OCI-LY1 (cell line): Measurements from ENCODE around the gene OASL.
"Not testable (repeated sequence)": the region's sequence is repeated elsewhere in the genome, so short reads cannot be mapped to it uniquely, and the experiment has no call there.

Experiments used
- H2AFZ ChIP-seq: fragments of 200-600 bp; sonication (generic), shearing (Covaris generic); 2 replicates; pipeline ENCODE4 v1.6.0; 2014; ENCODE audit warnings: antibody characterized with exemption, mild to moderate bottlenecking, low read length
- H3F3A ChIP-seq: fragments of 200-600 bp; sonication (generic), shearing (Covaris generic); 2 replicates; pipeline ENCODE4 v1.6.0; 2014; ENCODE audit warnings: mild to moderate bottlenecking, antibody characterized with exemption, low read length, moderate library complexity; ENCODE audit not compliant: insufficient read depth
- H3K27ac ChIP-seq: fragments of 200-600 bp; sonication (generic); 2 replicates; pipeline ENCODE4 v1.5.1; 2014; ENCODE audit warnings: low read length, mixed run types, mild to moderate bottlenecking, low read depth; ENCODE audit not compliant: poor library complexity, severe bottlenecking
- H3K27me3 ChIP-seq: fragments of 200-600 bp; sonication (generic); 2 replicates; pipeline ENCODE4 v1.6.0; 2014; ENCODE audit warnings: antibody characterized with exemption, mild to moderate bottlenecking, low read length, moderate library complexity; ENCODE audit not compliant: insufficient read depth
- H3K36me3 ChIP-seq: fragments of 200-600 bp; sonication (generic); 2 replicates; pipeline ENCODE4 v1.6.1; 2014; ENCODE audit warnings: mild to moderate bottlenecking, antibody characterized with exemption, low read length, moderate library complexity, mixed read lengths; ENCODE audit not compliant: insufficient read depth
- H3K4me1 ChIP-seq: fragments of 200-600 bp; sonication (generic); 2 replicates; pipeline ENCODE4 v1.5.1; 2014; ENCODE audit warnings: mild to moderate bottlenecking, low read length, moderate library complexity; ENCODE audit not compliant: insufficient read depth, severe bottlenecking
- H3K4me2 ChIP-seq: fragments of 200-600 bp; sonication (generic), shearing (Covaris generic); 2 replicates; pipeline ENCODE4 v1.6.1; 2014; ENCODE audit warnings: low read length
- H3K4me3 ChIP-seq: fragments of 200-600 bp; sonication (generic); 2 replicates; pipeline ENCODE4 v1.5.1; 2014; ENCODE audit warnings: low read length, low read depth, mild to moderate bottlenecking, mixed read lengths; ENCODE audit not compliant: poor library complexity, severe bottlenecking
- H3K79me2 ChIP-seq: fragments of 200-600 bp; shearing (Covaris generic); 2 replicates; pipeline ENCODE4 v1.6.1; 2016; ENCODE audit warnings: mixed run types, low read length, mixed read lengths; ENCODE audit not compliant: insufficient read depth
- H3K9ac ChIP-seq: fragments of 200-600 bp; sonication (generic), shearing (Covaris generic); 2 replicates; pipeline ENCODE4 v1.6.1; 2014; ENCODE audit warnings: mild to moderate bottlenecking, low read length, mixed read lengths
- H3K9me2 ChIP-seq: fragments of 200-600 bp; sonication (generic), shearing (Covaris generic); 2 replicates; pipeline ENCODE4 v1.6.1; 2014; ENCODE audit warnings: low read depth, mild to moderate bottlenecking, low read length, mixed read lengths
- H3K9me3 ChIP-seq: fragments of 200-600 bp; shearing (Covaris generic); 2 replicates; pipeline ENCODE4 v1.6.1; 2014; ENCODE audit warnings: low read length, mixed read lengths
- H4K20me1 ChIP-seq: fragments of 200-600 bp; sonication (generic), shearing (Covaris generic); 2 replicates; pipeline ENCODE4 v1.6.0; 2016; ENCODE audit warnings: mild to moderate bottlenecking, low read length; ENCODE audit not compliant: insufficient read depth
- CTCF ChIP-seq: fragments of 200-600 bp; sonication (generic), shearing (Covaris generic); IDR thresholded peaks from 2 replicates; pipeline ENCODE4 v1.5.1; 2017; ENCODE audit warnings: mild to moderate bottlenecking, antibody characterized with exemption, low read length, moderate library complexity, mixed read lengths
- EZH2 ChIP-seq: fragments of 200-600 bp; sonication (generic), shearing (Covaris generic); IDR thresholded peaks from 2 replicates; pipeline ENCODE4 v1.8.0; 2017; ENCODE audit warnings: borderline replicate concordance, mixed run types, mild to moderate bottlenecking, antibody characterized with exemption, low read length, moderate library complexity, mixed read lengths

The OASL gene

GRCh38 chr12:121072147-121072546 lies 33.1 kb upstream of the OASL start:
- H3K9me3 ChIP-seq: peaks cover 20% of the 10 kb centered on the region
- H3K27me3 ChIP-seq: no peaks in the 10 kb centered on the region
- no peaks in the 10 kb centered on the region for H3F3A ChIP-seq
- no peaks in the 10 kb centered on the region; the same call in 1 of the 2 replicates for H3K36me3 ChIP-seq
- H2AFZ ChIP-seq: no peak overlapping the region
- no peak overlapping the region for H3K27ac ChIP-seq
- no peaks in the 10 kb centered on the region for H3K9me2 ChIP-seq
- no peak overlapping the region for H3K9ac ChIP-seq
- no peaks in the 10 kb centered on the region for H3K4me1 ChIP-seq
- H4K20me1 ChIP-seq: no peaks in the 10 kb centered on the region
- H3K4me3 ChIP-seq: no peak overlapping the region
- H3K79me2 ChIP-seq: no peaks in the 10 kb centered on the region
- TF ChIP-seq EZH2: no peak
- TF ChIP-seq CTCF: no peak
- H3K4me2 ChIP-seq: no peak overlapping the region

- Histone ChIP-seq H3K79me2 (no peaks in the 10 kb centered on the region), H3F3A (no peaks in the 10 kb centered on the region), H3K9ac (no peak overlapping the region), H3K27me3 (no peaks in the 10 kb centered on the region), H3K4me2 (no peak overlapping the region), H3K4me3 (no peak overlapping the region), H2AFZ (no peak overlapping the region), H3K9me3 (peaks cover 18% of the 10 kb centered on the region), H3K36me3 (no peaks in the 10 kb centered on the region; the same call in 1 of the 2 replicates), H4K20me1 (no peaks in the 10 kb centered on the region), H3K27ac (no peak overlapping the region), H3K4me1 (no peaks in the 10 kb centered on the region), H3K9me2 (no peaks in the 10 kb centered on the region)
- TF ChIP-seq EZH2: no peak
- no peak for TF ChIP-seq CTCF
These were observed 30.2 kb upstream of the OASL start for GRCh38 chr12:121069206-121069605.

GRCh38 chr12:121065345-121065744 lies 26.3 kb upstream of the OASL start:
- Histone ChIP-seq H4K20me1 (no peaks in the 10 kb centered on the region), H3K79me2 (no peaks in the 10 kb centered on the region), H3K9me3 (no peaks in the 10 kb centered on the region), H3K27me3 (no peaks in the 10 kb centered on the region), H3K27ac (no peak overlapping the region), H3K36me3 (no peaks in the 10 kb centered on the region), H3F3A (no peaks in the 10 kb centered on the region), H3K9me2 (no peaks in the 10 kb centered on the region), H3K9ac (no peak overlapping the region), H3K4me2 (no peak overlapping the region), H3K4me1 (peaks cover 3% of the 10 kb centered on the region), H2AFZ (no peak overlapping the region), H3K4me3 (no peak overlapping the region)
- TF ChIP-seq EZH2 (no peak), CTCF (no peak)

- not testable (repeated sequence) for H3K4me1 ChIP-seq, H3K79me2 ChIP-seq, H3K27me3 ChIP-seq, H2AFZ ChIP-seq, H3K4me2 ChIP-seq, H3K36me3 ChIP-seq, H3K9me2 ChIP-seq, H3K4me3 ChIP-seq, H3K27ac ChIP-seq, H3K9me3 ChIP-seq, H3F3A ChIP-seq, H3K9ac ChIP-seq, H4K20me1 ChIP-seq
These were observed 25.5 kb upstream of the OASL start for GRCh38 chr12:121064586-121064985.
